Large intestine (tissue), 3 donors: ENCODE data around the gene GAP43. TPM values are rescaled to one million over a fixed set of nuclear protein-coding genes. Genes with fewer than 3 reads are reported as not detected.

Experiments used
- DNase-seq, 2 donors: peaks; one replicate each; pipeline versions ENCODE4 v3.0.0 to v3.0.0-alpha.2; 2013
- H3K27ac ChIP-seq: one replicate; pipeline ENCODE4 v1.5.1; 2013; ENCODE audit warnings: low read length
- H3K27me3 ChIP-seq: 2 replicates; pipeline ENCODE4 v1.6.1; 2013; ENCODE audit warnings: low read length; ENCODE audit not compliant: control insufficient read depth, insufficient read depth
- H3K36me3 ChIP-seq: 2 replicates; pipeline ENCODE4 v1.6.1; 2013; ENCODE audit warnings: low read length; ENCODE audit not compliant: control insufficient read depth, insufficient read depth
- H3K4me1 ChIP-seq: one replicate; pipeline ENCODE4 v1.6.1; 2013; ENCODE audit warnings: low read length; ENCODE audit not compliant: control insufficient read depth, insufficient read depth
- H3K4me3 ChIP-seq: one replicate; pipeline ENCODE4 v1.5.1; 2013; ENCODE audit warnings: low read length
- H3K9me3 ChIP-seq: one replicate; pipeline ENCODE4 v1.6.1; 2013; ENCODE audit warnings: mild to moderate bottlenecking, low read depth, low read length, moderate library complexity; ENCODE audit not compliant: control insufficient read depth
- WGBS: methylation state at CpG from one replicate; pipeline ENCODE4 v1.1.5; 2013; ENCODE audit warnings: low lambda C conversion rate; ENCODE audit not compliant: insufficient coverage; 5-methylcytosine and 5-hydroxymethylcytosine counted together
- polyA plus RNA-seq: library from polyadenylated mRNA; unstranded; fragments of 120-200 nt; gene quantifications from one replicate; pipeline ENCODE4 v1.2.1, GENCODE V29; 2013

Gene GAP43
- polyA plus RNA-seq, 1 donor: 39.3 TPM

DNA sequence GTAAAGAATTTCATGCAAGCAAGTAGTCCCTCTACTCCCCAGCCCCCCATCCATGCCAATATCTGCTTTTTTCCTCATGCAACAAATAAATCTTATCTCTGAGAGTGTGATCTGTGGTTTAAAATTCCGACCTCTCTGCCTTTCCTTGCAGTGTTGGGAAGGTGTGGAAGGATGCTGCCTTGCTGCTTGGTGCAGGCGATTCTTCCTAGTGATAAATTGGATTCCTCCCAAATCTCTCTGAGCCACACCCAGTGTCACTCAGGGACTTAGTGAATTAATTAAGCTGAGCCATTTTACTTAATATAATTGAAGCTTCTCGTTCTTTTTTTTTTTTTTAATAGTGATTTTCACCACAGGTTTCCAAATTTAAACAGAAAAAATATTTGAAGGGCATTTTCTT lies 3.4 kb downstream of the GAP43 start:
- peaks cover 29% of the 10 kb centered on the region for H3K27me3 ChIP-seq
- no peak for DNase-seq
- H3K27ac ChIP-seq: no peak overlapping the region
- WGBS: 32% methylated on average over 3 of the region's 3 CpGs
- peaks cover 3% of the 10 kb centered on the region for H3K9me3 ChIP-seq
- no peaks in the 10 kb centered on the region for H3K36me3 ChIP-seq
- no peak overlapping the region for H3K4me3 ChIP-seq
- H3K4me1 ChIP-seq: no peaks in the 10 kb centered on the region

- Histone ChIP-seq H3K36me3 (no peaks in the 10 kb centered on the region), H3K9me3 (peaks cover 3% of the 10 kb centered on the region), H3K27ac (no peak overlapping the region), H3K27me3 (peaks cover 29% of the 10 kb centered on the region), H3K4me3 (no peak overlapping the region), H3K4me1 (no peaks in the 10 kb centered on the region)
- WGBS: no CpG with 5 or more reads among the region's 3 CpGs
- no peak for DNase-seq
These were observed 4.1 kb downstream of the GAP43 start for GRCh38 chr3:115627180-115628074.

DNA sequence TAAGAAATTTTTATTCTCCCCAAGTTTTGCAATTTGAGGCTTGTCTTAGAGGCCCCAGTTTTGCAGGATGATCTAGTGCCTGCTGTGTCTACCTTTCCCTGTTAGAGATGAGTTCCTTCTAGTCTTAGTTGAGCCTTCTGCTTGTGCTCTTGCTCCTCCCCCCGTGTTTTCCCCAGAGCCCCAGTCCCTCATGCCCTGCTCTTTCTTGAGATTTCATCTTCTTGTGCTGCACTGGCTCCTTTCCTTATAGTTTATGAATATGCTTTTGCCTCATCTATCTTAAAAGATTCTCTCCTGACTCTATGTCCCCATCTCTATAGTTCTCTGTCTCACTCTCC lies 4.7 kb downstream of the GAP43 start:
- Histone ChIP-seq H3K4me1 (no peaks in the 10 kb centered on the region), H3K36me3 (no peaks in the 10 kb centered on the region), H3K27ac (no peak overlapping the region), H3K27me3 (peaks cover 27% of the 10 kb centered on the region), H3K4me3 (no peak overlapping the region), H3K9me3 (peaks cover 3% of the 10 kb centered on the region)
- 40% methylated on average over 1 of the region's 1 CpG for WGBS
- no peak for DNase-seq

- peaks cover 4% of the 10 kb centered on the region for H3K27me3 ChIP-seq
- H3K27ac ChIP-seq: no peak overlapping the region
- H3K36me3 ChIP-seq: no peaks in the 10 kb centered on the region
- DNase-seq: no peak
- H3K9me3 ChIP-seq: no peaks in the 10 kb centered on the region
- no peaks in the 10 kb centered on the region for H3K4me1 ChIP-seq
- no peak overlapping the region for H3K4me3 ChIP-seq
- 50% methylated on average over 1 of the region's 3 CpGs for WGBS
These were observed 7.5 kb downstream of the GAP43 start for GRCh38 chr3:115630850-115631249.

- Histone ChIP-seq H3K36me3 (no peaks in the 10 kb centered on the region), H3K9me3 (no peaks in the 10 kb centered on the region), H3K27me3 (no peaks in the 10 kb centered on the region), H3K4me3 (no peak overlapping the region), H3K27ac (no peak overlapping the region), H3K4me1 (no peaks in the 10 kb centered on the region)
- no peak for DNase-seq
These were observed 8.7 kb downstream of the GAP43 start for GRCh38 chr3:115632026-115632425.

GRCh38 chr3:115633467-115633866 lies 10.2 kb downstream of the GAP43 start:
- Histone ChIP-seq H3K36me3 (no peaks in the 10 kb centered on the region), H3K27ac (no peak overlapping the region), H3K27me3 (no peaks in the 10 kb centered on the region), H3K4me3 (no peak overlapping the region), H3K9me3 (no peaks in the 10 kb centered on the region), H3K4me1 (no peaks in the 10 kb centered on the region)
- WGBS: 88% methylated on average over 1 of the region's 3 CpGs
- no peak for DNase-seq

- H3K27me3 ChIP-seq: no peaks in the 10 kb centered on the region
- H3K4me1 ChIP-seq: no peaks in the 10 kb centered on the region
- no peak overlapping the region for H3K27ac ChIP-seq
- H3K36me3 ChIP-seq: no peaks in the 10 kb centered on the region
- WGBS: 60% methylated on average over 1 of the region's 2 CpGs
- no peak for DNase-seq
- H3K9me3 ChIP-seq: no peaks in the 10 kb centered on the region
- no peak overlapping the region for H3K4me3 ChIP-seq
These were observed 10.7 kb downstream of the GAP43 start for GRCh38 chr3:115634052-115634451.

DNA sequence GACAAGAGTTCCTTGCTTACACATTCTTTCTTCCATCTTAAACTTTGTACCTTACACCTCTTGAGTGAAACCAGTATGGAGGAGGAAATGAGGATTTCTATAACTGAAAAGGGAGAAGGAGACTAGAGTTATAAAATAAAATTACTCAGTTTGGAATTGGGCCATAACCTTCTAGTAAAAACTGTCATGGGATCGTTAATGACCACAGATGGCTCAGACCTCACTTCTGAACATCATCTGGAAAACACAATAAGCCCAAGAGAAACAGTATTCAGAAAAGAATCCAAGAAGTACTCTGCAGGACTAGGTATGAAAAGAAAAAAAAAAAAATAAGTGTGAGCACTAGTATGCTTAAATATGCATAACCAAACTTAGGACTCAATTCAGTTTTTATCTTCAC lies 12.1 kb downstream of the GAP43 start:
- no peak for DNase-seq
- H3K4me1 ChIP-seq: no peaks in the 10 kb centered on the region
- no peaks in the 10 kb centered on the region for H3K36me3 ChIP-seq
- H3K27me3 ChIP-seq: no peaks in the 10 kb centered on the region
- H3K9me3 ChIP-seq: no peaks in the 10 kb centered on the region
- no peak overlapping the region for H3K27ac ChIP-seq
- WGBS: no CpG with 5 or more reads among the region's 1 CpG
- no peak overlapping the region for H3K4me3 ChIP-seq

GRCh38 chr3:115638241-115638640 lies 14.9 kb downstream of the GAP43 start:
- no peak for DNase-seq
- Histone ChIP-seq H3K36me3 (no peaks in the 10 kb centered on the region), H3K4me1 (no peaks in the 10 kb centered on the region), H3K27ac (no peak overlapping the region), H3K27me3 (no peaks in the 10 kb centered on the region), H3K4me3 (no peak overlapping the region), H3K9me3 (no peaks in the 10 kb centered on the region)
- WGBS: no CpG with 5 or more reads among the region's 1 CpG

DNA sequence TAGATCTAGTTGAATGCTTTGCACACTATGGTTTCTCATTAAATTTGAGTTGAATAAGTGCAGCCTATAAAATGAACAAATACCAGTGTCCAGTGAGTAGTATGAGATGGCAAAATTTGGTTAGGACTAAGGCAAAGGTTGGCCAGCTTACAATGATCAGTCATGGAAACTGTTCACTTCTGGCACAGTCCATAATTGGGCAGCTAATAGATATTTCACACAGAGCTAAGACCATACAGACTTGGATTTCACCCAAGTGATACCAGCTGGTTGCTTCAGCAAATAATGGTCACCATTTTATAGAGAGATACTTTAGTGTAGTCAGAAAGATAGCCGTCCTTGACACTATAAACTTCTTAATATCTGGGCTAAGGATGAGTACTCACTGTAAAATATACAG lies 15.7 kb downstream of the GAP43 start:
- no peak for DNase-seq
- WGBS: no CpG with 5 or more reads among the region's 1 CpG

GRCh38 chr3:115644391-115644790 lies 21.1 kb downstream of the GAP43 start:
- Histone ChIP-seq H3K27me3 (no peaks in the 10 kb centered on the region), H3K4me3 (no peak overlapping the region), H3K27ac (no peak overlapping the region), H3K36me3 (no peaks in the 10 kb centered on the region), H3K9me3 (no peaks in the 10 kb centered on the region), H3K4me1 (no peaks in the 10 kb centered on the region)
- no CpG with 5 or more reads among the region's 1 CpG for WGBS
- DNase-seq: no peak

More for the DNA sequence above, 15.7 kb downstream of the GAP43 start:
- Histone ChIP-seq H3K27ac (no peak overlapping the region), H3K4me1 (no peaks in the 10 kb centered on the region), H3K9me3 (no peaks in the 10 kb centered on the region), H3K36me3 (no peaks in the 10 kb centered on the region), H3K27me3 (no peaks in the 10 kb centered on the region), H3K4me3 (no peak overlapping the region)
